ENCODE measurements around the gene ECPAS.

GRCh38 chr9:111524731-111525055 is 40.5 kb upstream of the ECPAS start:
- no peak for TF ChIP-seq CTCF (conservative IDR thresholded peaks at IDR 0.05; ENCODE audit: low read depth, low read length)
- no peak for TF ChIP-seq EZH2 (IDR thresholded peaks at IDR 0.05; ENCODE audit: borderline replicate concordance, low read depth, low read length, poor library complexity, severe bottlenecking)

Measured in A673 (cell line).